Occipital lobe (tissue), 2 donors: ENCODE results near the gene TAPT1. TPM values are rescaled to one million over a fixed set of nuclear protein-coding genes. Genes with fewer than 3 reads are reported as not detected.
"Not testable (repeated sequence)": the region's sequence is repeated elsewhere in the genome, so short reads cannot be mapped to it uniquely, and the experiment has no call there.

Experiments
- DNase-seq: peaks from one replicate; lab custom pipeline; 2025; lab: John Stamatoyannopoulos, UW
- total RNA-seq: library from RNA; depleted of rRNA; stranded (reverse); fragments of >200 nt; gene quantifications from one replicate; pipeline ENCODE4 v1.2.3, GENCODE V29; 2014

TAPT1 gene
- total RNA-seq, 1 donor from 2014 or later: 62.7 TPM

- DNase-seq: no peak
Measured at GRCh38 chr4:16217300-16218051, 8.8 kb downstream of the TAPT1 start.

- no peak for DNase-seq
Measured at GRCh38 chr4:16213121-16213520, 13.2 kb downstream of the TAPT1 start.

- DNase-seq: no peak
Measured at GRCh38 chr4:16212138-16212782, 14.0 kb downstream of the TAPT1 start.

- DNase-seq: no peak
Measured at GRCh38 chr4:16207409-16207808, 18.9 kb downstream of the TAPT1 start.

- no peak for DNase-seq
Measured at GRCh38 chr4:16206848-16207247, 19.4 kb downstream of the TAPT1 start.

GRCh38 chr4:16206301-16206700 lies 20.0 kb downstream of the TAPT1 start:
- DNase-seq: no peak

- no peak for DNase-seq
Measured at GRCh38 chr4:16205298-16206164, 20.7 kb downstream of the TAPT1 start.

GRCh38 chr4:16204505-16204904 lies 21.8 kb downstream of the TAPT1 start:
- no peak for DNase-seq

GRCh38 chr4:16203083-16203482 lies 23.2 kb downstream of the TAPT1 start:
- no peak for DNase-seq

GRCh38 chr4:16202598-16202997 lies 23.7 kb downstream of the TAPT1 start:
- DNase-seq: no peak

- DNase-seq: no peak
Measured at GRCh38 chr4:16199093-16199492, 27.2 kb downstream of the TAPT1 start.

GRCh38 chr4:16197876-16198665 lies 28.2 kb downstream of the TAPT1 start:
- no peak for DNase-seq

GRCh38 chr4:16196482-16197393 lies 29.5 kb downstream of the TAPT1 start:
- no peak for DNase-seq

- no peak for DNase-seq
Measured at GRCh38 chr4:16195209-16195608, 31.1 kb downstream of the TAPT1 start.

GRCh38 chr4:16194798-16195197 lies 31.5 kb downstream of the TAPT1 start:
- not testable (repeated sequence) for DNase-seq

- DNase-seq: no peak
Measured at GRCh38 chr4:16194214-16194613, 32.1 kb downstream of the TAPT1 start.

- DNase-seq: no peak
Measured at GRCh38 chr4:16192631-16193518, 33.4 kb downstream of the TAPT1 start.

- DNase-seq: no peak
Measured at GRCh38 chr4:16192057-16192456, 34.2 kb downstream of the TAPT1 start.

GRCh38 chr4:16187455-16187854 lies 38.8 kb downstream of the TAPT1 start:
- DNase-seq: no peak
